Endothelial cell of umbilical vein (primary cell): ENCODE results near the gene BET1.

Source experiments
- CTCF ChIP-seq, 2 donors: IDR thresholded peaks; 1 replicate in 1 of 2; 2 replicates in 1 of 2; pipeline ENCODE4 v1.5.1; 2011; ENCODE audit warnings: low read length in 2 of 2, mild to moderate bottlenecking in 2 of 2, moderate library complexity in 2 of 2, control low read depth in 1 of 2, inconsistent platforms in 1 of 2, low read depth in 1 of 2; ENCODE audit not compliant: insufficient read depth in 1 of 2; ENCODE audit errors: extremely low read depth in 1 of 2
- FOS ChIP-seq: IDR thresholded peaks from 2 replicates; pipeline ENCODE4 v1.6.1; 2011; ENCODE audit warnings: mild to moderate bottlenecking, low read length, moderate library complexity, borderline replicate concordance; ENCODE audit not compliant: insufficient read depth
- POLR2A ChIP-seq: IDR thresholded peaks from 2 replicates; pipeline ENCODE4 v1.6.1; 2012; ENCODE audit warnings: low read depth, mild to moderate bottlenecking, control low read depth, low read length

GRCh38 chr7:94031865-94032264 is 27.7 kb upstream of the BET1 start:
- TF ChIP-seq FOS (no peak), CTCF (IDR thresholded peaks at IDR 0.05; ENCODE audit: extremely low read depth in 1 of 2, insufficient read depth in 1 of 2, low read depth in 1 of 2, low read length in 2 of 2) (no peak), POLR2A (no peak)
